GM12874 (cell line): ENCODE measurements around the gene AVPR1A.

ENCODE experiments used
- TF ChIP-seq, protein P1 (sequence below): IDR thresholded peaks from 2 replicates; pipeline ENCODE4 v1.5.1; 2011; ENCODE audit warnings: low read depth, mild to moderate bottlenecking, control low read depth, low read length, moderate library complexity; ENCODE audit not compliant: insufficient read depth

Gene AVPR1A

DNA sequence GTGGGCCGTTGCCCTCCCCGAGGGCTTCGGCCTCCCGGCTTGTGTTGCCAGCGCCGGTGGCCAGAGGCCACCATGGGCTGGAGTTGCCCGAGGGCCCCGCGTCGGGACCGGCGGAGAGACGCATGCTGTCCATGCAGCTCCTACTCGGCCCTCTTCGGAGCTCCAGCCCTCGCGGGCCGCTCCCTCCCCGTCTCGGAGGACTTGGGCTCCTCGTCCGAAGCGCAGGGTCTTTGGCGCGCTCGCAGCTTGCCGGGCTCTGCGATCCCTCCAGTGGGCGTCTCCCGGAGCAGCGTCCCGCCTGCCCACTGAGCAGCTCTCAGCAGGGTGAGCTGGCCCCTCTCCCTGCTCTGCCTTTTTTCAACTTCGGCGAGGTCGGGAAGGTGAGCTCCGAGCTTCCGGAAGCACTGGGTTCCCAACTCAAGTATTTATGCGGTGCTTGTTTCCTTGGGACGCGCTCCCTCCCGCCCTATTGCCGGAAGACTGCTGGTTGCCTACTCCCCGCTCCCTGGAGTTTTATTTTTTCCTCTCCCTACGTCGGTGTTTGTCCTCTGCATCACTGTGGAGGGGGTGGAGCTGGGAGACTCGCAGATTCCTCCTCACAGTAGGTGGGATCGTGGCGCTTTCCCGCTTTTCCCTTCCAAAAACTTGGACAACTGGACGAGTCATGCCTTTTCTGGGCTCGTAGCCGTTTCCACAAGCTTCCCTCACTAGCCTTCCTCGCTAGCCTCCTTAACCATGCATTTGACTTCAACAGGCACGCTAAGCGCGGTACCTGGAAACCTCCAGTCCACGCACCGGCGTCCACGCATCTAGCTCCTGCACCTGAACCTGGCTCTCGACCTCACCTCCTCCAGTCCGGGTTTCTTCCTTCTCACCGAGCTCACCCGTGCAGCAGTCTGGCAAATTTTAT is at the start of gene AVPR1A:
Gene AVPR1A, minus strand, starts transcription at position 489 of the 910 bp plus-strand sequence. Its CDS starts 365 bp downstream, at position 124.
- TF ChIP-seq, protein P1, sequence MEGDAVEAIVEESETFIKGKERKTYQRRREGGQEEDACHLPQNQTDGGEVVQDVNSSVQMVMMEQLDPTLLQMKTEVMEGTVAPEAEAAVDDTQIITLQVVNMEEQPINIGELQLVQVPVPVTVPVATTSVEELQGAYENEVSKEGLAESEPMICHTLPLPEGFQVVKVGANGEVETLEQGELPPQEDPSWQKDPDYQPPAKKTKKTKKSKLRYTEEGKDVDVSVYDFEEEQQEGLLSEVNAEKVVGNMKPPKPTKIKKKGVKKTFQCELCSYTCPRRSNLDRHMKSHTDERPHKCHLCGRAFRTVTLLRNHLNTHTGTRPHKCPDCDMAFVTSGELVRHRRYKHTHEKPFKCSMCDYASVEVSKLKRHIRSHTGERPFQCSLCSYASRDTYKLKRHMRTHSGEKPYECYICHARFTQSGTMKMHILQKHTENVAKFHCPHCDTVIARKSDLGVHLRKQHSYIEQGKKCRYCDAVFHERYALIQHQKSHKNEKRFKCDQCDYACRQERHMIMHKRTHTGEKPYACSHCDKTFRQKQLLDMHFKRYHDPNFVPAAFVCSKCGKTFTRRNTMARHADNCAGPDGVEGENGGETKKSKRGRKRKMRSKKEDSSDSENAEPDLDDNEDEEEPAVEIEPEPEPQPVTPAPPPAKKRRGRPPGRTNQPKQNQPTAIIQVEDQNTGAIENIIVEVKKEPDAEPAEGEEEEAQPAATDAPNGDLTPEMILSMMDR = no peak

DNA sequence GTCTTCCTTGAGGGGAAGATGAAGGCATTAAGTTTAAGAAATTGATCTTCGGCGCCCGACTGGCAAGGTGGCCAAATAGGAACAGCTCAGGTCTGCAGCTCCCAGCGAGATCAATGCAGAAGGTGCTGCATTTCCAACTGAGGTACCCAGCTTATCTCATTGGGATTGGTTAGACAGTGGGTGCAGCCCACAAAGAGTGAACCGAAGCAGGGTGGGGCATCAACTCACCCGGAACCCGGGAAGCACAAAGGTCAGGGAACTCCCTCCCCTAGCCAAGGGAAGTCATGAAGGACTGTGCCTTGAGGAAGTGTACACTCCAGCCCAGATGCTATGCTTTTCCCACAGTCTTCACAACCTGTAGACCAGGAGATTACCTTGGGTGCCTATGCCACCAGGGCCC is 45.2 kb upstream of the AVPR1A start:
- TF ChIP-seq, protein P1 = no peak

DNA sequence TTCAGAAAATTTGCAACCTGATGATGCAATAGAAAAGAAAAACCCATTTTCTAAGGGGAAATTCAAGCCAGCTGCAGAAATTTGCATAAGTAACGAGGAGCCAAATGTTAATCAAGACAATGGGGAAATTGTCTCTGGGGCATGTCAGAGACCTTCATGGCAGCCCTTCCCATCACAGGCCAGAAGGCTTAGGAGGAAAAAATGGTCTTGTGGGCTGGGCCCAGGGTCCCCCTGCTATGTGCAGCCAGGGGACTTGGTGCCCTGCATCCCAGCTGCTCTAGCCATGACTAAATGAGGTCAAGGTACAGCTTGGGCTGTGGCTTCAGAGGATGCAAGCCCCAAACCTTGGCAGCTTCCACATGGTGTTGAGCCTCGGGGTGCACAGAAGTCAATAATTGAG is 28.2 kb upstream of the AVPR1A start:
- TF ChIP-seq, protein P1 = no peak

DNA sequence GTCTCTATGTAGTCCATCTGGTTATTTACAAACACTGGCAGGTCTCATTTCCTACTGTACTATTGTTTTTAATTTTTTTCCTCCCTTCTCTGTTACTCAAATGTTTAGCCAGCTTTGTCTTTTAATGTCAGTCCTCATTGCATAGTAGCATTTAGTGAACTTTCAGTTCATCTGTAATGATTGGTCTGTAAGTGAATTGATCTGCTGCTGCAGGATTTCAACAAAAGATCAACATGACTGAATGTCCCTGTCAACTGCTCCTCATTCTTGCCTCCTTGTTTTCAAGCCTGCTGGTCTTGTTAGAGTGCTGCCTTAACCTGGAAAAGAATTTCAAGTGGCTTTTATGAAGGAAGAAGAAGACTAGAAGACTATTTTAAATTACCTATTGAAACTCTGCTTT is 19.3 kb upstream of the AVPR1A start:
- TF ChIP-seq, protein P1 = no peak

DNA sequence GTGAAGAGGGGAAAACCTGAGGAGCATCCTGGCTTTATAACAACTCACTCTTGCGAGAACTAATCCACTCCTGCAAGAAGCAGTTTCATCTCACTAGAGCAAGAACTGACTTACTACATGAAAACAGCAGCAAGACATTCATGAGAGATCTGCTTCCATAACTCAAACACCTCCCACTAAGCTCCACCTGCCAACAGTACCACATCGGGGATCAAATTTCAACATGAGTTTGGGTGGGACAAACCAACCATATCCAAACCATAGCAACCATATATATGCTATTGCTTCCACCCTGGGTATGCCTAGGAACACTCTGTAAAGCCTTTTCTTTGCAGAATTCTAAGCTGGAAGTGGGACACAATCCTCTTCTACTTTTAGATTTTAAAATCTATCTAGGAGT is 13.9 kb upstream of the AVPR1A start:
- TF ChIP-seq, protein P1 = no peak

DNA sequence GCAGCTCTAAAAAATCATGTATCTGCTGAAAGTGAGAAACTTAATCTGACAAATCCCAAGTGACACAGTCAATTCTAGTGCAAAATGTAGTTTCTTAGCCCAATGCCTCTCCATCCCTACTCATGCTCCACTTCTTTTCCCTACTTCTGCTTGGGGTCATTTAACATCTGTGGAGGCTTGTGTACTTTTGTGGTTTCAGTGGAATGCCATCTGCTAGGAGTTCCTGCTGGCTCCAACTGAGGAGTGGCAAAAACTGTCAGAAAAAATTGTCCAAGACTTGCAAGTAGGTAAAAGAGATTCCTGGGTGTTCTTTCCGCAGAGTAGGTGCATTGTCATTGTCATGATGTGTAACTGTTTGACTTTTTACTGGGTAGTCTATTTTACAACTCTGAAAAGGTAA is 12.5 kb upstream of the AVPR1A start:
- TF ChIP-seq, protein P1 = no peak

DNA sequence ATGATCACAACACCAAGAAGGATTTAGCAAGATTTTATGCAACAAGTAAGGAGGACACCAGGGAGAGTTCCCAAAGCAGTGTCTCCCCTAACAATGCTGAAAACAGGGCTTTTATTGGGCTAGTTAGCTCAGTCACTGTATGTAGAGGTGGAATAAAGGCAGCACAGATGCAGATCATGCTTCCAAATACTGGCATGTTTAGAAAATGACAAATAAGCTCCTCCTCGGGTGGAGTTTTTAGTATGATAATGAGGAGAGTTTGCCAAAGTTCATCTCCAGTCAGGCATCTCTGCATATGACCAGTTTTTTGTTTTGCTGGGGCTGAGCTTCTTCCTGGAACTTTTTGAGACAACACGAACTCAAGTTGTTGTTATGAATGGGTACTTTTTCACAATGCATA is 4.4 kb upstream of the AVPR1A start:
- TF ChIP-seq, protein P1 = no peak
